Nephron (organoid): Measurements from ENCODE around the gene CFAP52.
"Not testable (repeated sequence)": the region's sequence is repeated elsewhere in the genome, so short reads cannot be mapped to it uniquely, and the experiment has no call there.

Experiments
- H3K27ac Mint-ChIP-seq, 3 experiments: 2 replicates each; pipeline ENCODE4 v1.8.0; 2020; ENCODE audit warnings: mixed read lengths in 3 of 3, mild to moderate bottlenecking in 2 of 3, moderate library complexity in 1 of 3
- H3K27me3 Mint-ChIP-seq: 2 replicates; pipeline ENCODE4 v1.8.0; 2021; ENCODE audit warnings: low read depth, mild to moderate bottlenecking, moderate library complexity, mixed read lengths
- H3K36me3 Mint-ChIP-seq: 2 replicates; pipeline ENCODE4 v1.8.0; 2020; ENCODE audit warnings: low read depth, mixed read lengths
- H3K4me1 Mint-ChIP-seq: 2 replicates; pipeline ENCODE4 v1.8.0; 2020; ENCODE audit warnings: mixed read lengths
- H3K4me3 Mint-ChIP-seq, 3 experiments: 2 replicates each; pipeline ENCODE4 v1.8.0; 2020; ENCODE audit warnings: mild to moderate bottlenecking in 3 of 3, mixed read lengths in 3 of 3, moderate library complexity in 2 of 3
- H3K9me3 Mint-ChIP-seq: 2 replicates; pipeline ENCODE4 v1.8.0; 2020; ENCODE audit warnings: mixed read lengths
- CTCF ChIP-seq, 3 experiments: fragments of 200-600 bp; sonication (generic); IDR thresholded peaks; one replicate each; pipeline ENCODE4 v1.5.0; 2021; ENCODE audit warnings: antibody characterized with exemption in 3 of 3; ENCODE audit not compliant: unreplicated experiment in 3 of 3

Gene CFAP52

GRCh38 chr17:9622961-9623360 lies 46.5 kb downstream of the CFAP52 start:
- no peak overlapping the region for H3K27ac Mint-ChIP-seq
- peaks cover 32% of the 10 kb centered on the region for H3K9me3 Mint-ChIP-seq
- no peak for TF ChIP-seq CTCF (IDR thresholded peaks at IDR 0.05; ENCODE audit: unreplicated experiment in 3 of 3)
- no peaks in the 10 kb centered on the region for H3K36me3 Mint-ChIP-seq
- H3K27me3 Mint-ChIP-seq = no peaks in the 10 kb centered on the region
- no peaks in the 10 kb centered on the region for H3K4me1 Mint-ChIP-seq
- H3K4me3 Mint-ChIP-seq = no peak overlapping the region

GRCh38 chr17:9628509-9628908 lies 52.1 kb downstream of the CFAP52 start:
- Mint-ChIP-seq H3K4me1 (no peaks in the 10 kb centered on the region), H3K27me3 (peaks cover 6% of the 10 kb centered on the region), H3K4me3 (no peak overlapping the region), H3K27ac (no peak overlapping the region), H3K9me3 (peaks cover 19% of the 10 kb centered on the region), H3K36me3 (no peaks in the 10 kb centered on the region)
- no peak for TF ChIP-seq CTCF (IDR thresholded peaks at IDR 0.05; ENCODE audit: unreplicated experiment in 3 of 3)

DNA sequence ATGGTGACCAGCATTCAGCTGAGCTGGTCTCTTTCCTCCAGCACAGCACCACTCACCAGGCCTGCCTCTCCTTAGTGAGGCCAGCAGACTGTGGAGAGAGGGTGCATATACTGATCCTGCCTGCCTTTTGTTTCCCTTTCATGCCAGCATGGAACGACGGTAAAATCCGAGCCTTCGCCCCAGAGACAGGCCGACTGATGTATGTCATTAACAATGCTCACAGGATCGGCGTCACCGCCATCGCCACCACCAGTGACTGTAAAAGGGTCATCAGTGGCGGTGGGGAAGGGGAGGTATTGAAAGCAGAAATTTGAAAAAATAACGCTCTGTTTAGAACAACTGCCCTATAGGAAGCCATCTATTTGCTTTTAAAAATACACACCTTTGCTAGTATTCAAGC lies 56.3 kb downstream of the CFAP52 start:
- Mint-ChIP-seq H3K27ac (no peak overlapping the region), H3K36me3 (no peaks in the 10 kb centered on the region), H3K27me3 (peaks cover 10% of the 10 kb centered on the region), H3K4me1 (no peaks in the 10 kb centered on the region), H3K4me3 (no peak overlapping the region), H3K9me3 (no peaks in the 10 kb centered on the region)
- no peak for TF ChIP-seq CTCF (IDR thresholded peaks at IDR 0.05; ENCODE audit: unreplicated experiment in 3 of 3)

DNA sequence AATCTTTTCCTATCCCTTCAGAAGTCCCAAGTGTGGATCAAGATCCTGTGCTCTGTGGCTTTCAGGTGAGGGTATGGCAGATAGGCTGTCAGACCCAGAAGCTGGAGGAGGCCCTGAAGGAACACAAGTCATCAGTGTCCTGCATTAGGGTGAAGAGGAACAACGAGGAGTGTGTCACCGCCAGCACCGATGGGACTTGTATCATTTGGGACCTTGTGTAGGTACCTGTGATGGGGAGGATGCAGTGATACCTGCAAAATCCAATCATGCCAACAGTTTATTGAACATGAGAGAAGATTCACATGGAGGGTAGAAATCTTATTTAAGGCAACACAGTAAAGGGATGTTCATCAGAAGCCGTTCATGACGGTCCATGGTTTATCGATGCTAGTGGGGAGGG lies 58.9 kb downstream of the CFAP52 start:
- H3K9me3 Mint-ChIP-seq = no peaks in the 10 kb centered on the region
- H3K36me3 Mint-ChIP-seq = no peaks in the 10 kb centered on the region
- no peaks in the 10 kb centered on the region for H3K4me1 Mint-ChIP-seq
- H3K27me3 Mint-ChIP-seq = peaks cover 17% of the 10 kb centered on the region
- H3K27ac Mint-ChIP-seq = no peak overlapping the region
- no peak overlapping the region for H3K4me3 Mint-ChIP-seq
- no peak for TF ChIP-seq CTCF (IDR thresholded peaks at IDR 0.05; ENCODE audit: unreplicated experiment in 3 of 3)

GRCh38 chr17:9636501-9636900 lies 60.1 kb downstream of the CFAP52 start:
- no peak for TF ChIP-seq CTCF (IDR thresholded peaks at IDR 0.05; ENCODE audit: unreplicated experiment in 3 of 3)
- Mint-ChIP-seq H3K9me3 (no peaks in the 10 kb centered on the region), H3K4me3 (no peak overlapping the region), H3K4me1 (peaks cover 3% of the 10 kb centered on the region), H3K27me3 (peaks cover 23% of the 10 kb centered on the region), H3K27ac (peak overlapping the region in 1 of 3 experiments; percentile 29), H3K36me3 (no peaks in the 10 kb centered on the region)

- H3K4me1 Mint-ChIP-seq = peaks cover 12% of the 10 kb centered on the region
- not testable (repeated sequence) for H3K9me3 Mint-ChIP-seq, H3K27ac Mint-ChIP-seq, H3K36me3 Mint-ChIP-seq, H3K4me3 Mint-ChIP-seq
- peaks cover 38% of the 10 kb centered on the region for H3K27me3 Mint-ChIP-seq
These were observed 63.9 kb downstream of the CFAP52 start for GRCh38 chr17:9640388-9640787.
